Measurements from ENCODE around the gene AEN.

DNA sequence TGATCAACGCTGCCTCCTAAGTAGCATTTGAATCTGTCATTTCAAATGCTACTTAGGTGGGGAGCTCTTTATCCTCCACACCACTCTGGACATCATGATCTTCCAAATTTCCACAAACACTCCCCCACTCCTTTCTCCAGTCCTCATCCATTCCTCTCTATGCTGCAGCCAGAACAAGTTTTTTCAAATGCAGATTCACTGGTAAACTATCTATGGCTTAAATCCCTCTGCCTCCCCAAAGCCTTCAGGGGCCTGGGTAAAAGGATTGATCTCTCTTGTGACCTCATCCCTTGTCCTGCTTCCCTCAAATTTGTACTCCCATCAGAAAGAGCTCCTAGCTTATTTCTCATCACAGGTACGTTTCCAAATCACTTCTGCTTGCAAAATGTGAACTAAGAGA is 1.3 kb upstream of the AEN start:
- no peak for TF ChIP-seq CTCF (IDR thresholded peaks at IDR 0.05)
- TF ChIP-seq POLR2A (IDR thresholded peaks at IDR 0.05) = no peak

All from testis (tissue), 2 donors.